Ovary (tissue), 9 donors: ENCODE data around the gene ARFIP1. TPM values are rescaled to one million over a fixed set of nuclear protein-coding genes. Genes with fewer than 3 reads are reported as not detected.

Experiments used
- DNase-seq, 5 donors: peaks; one replicate each; pipeline ENCODE4 v3.0.0-alpha.2; 2019 to 2020
- H3K27ac ChIP-seq, 2 donors: fragments of 200-600 bp; one replicate each; pipeline versions ENCODE4 v1.5.1 to v1.8.0; 2019 to 2022
- H3K27me3 ChIP-seq: fragments of 200-600 bp; one replicate; pipeline ENCODE4 v1.8.0; 2022
- H3K36me3 ChIP-seq: fragments of 200-600 bp; sonication (generic); one replicate; pipeline ENCODE4 v1.5.1; 2019
- H3K4me1 ChIP-seq: one replicate; pipeline ENCODE4 v1.8.1; 2013; ENCODE audit warnings: mild to moderate bottlenecking, moderate library complexity; ENCODE audit not compliant: insufficient read depth
- H3K4me3 ChIP-seq: fragments of 200-600 bp; sonication (generic); one replicate; pipeline ENCODE4 v1.5.1; 2017
- H3K9me3 ChIP-seq, 2 donors: fragments of 200-600 bp in 1 of 2; sonication (generic) in 1 of 2; one replicate each; pipeline versions ENCODE4 v1.5.1 to v1.8.1; 2013 to 2019; ENCODE audit warnings: mild to moderate bottlenecking in 1 of 2, moderate library complexity in 1 of 2
- CTCF ChIP-seq, 3 donors: fragments of 450-650 bp in 2 of 3; fragments of 200-600 bp in 1 of 3; IDR thresholded peaks; one replicate each; pipeline versions ENCODE4 v1.5.1 to v1.8.0; 2016 to 2022; ENCODE audit warnings: antibody characterized with exemption in 3 of 3, mild to moderate bottlenecking in 1 of 3
- EP300 ChIP-seq: sonication (generic); formaldehyde crosslinking; IDR thresholded peaks from one replicate; pipeline ENCODE4 v1.6.1; 2017; ENCODE audit warnings: antibody characterized with exemption
- POLR2A ChIP-seq: fragments of 450-650 bp; IDR thresholded peaks from one replicate; pipeline ENCODE4 v1.6.1; 2017; ENCODE audit warnings: antibody characterized with exemption, mild to moderate bottlenecking, moderate library complexity
- WGBS, 3 donors: extraction: QIAGEN DNeasy Blood & Tissue Kit in 1 of 3; methylation state at CpG; one replicate each; pipeline versions ENCODE4 v1.1.5 to v1.1.7; 2013 to 2017; 5-methylcytosine and 5-hydroxymethylcytosine counted together
- intact Hi-C, 4 donors: fragments of 100-400 bp; cut with DNase I; formaldehyde crosslinking; loops; one replicate each; pipeline versions ENCODE4 v1.11.0 to v1.15.1; 2022 to 2023
- polyA plus RNA-seq, 2 donors: library from polyadenylated mRNA; stranded (reverse); fragments of 200-250 nt in 1 of 2; fragments of 350-450 nt in 1 of 2; fragmentation: Illumina TruSeq in 1 of 2; extraction: RNeasy Lipid Tissue Mini Kit (QIAGEN cat#74804) in 1 of 2; gene quantifications; one replicate each; pipeline ENCODE4 v1.2.3, GENCODE V29; 2013 to 2014
- total RNA-seq, 7 donors: library from RNA; depleted of rRNA in 2 of 7; stranded (reverse); fragments of >200 nt in 2 of 7; fragmentation: NEBNext Ultra II Directional in 3 of 7; extraction: Animal tissue kit (Norgen Biotek cat#: 25700) in 3 of 7; gene quantifications; one replicate each; pipeline versions ENCODE4 v1.1.0 to v1.2.4, GENCODE V29; 2016 to 2023
- donor health status: DM: no; HTN: no; CAD: no; lungs with moderate emphysema.
- donor health status: DM: no; HTN: no; CAD: no.
- donor health status: Bipolar disorder and iron deficiency.
- donor health status: DM: yes; HTN: yes; CAD: no.
- donor health status: DM: no; HTN: no; CAD: no.
- donor health status: DM: yes; HTN: yes; CAD: no.

The ARFIP1 gene
- total and polyA plus RNA-seq, 9 donors: 15.6 to 47.4 (median 29.8) TPM

GRCh38 chr4:152795891-152796290 is 16.1 kb downstream of the ARFIP1 start:
- Histone ChIP-seq H3K4me3 (no peak overlapping the region), H3K4me1 (no peaks in the 10 kb centered on the region), H3K9me3 (no peaks in the 10 kb centered on the region), H3K27me3 (no peaks in the 10 kb centered on the region), H3K36me3 (no peaks in the 10 kb centered on the region), H3K27ac (no peak overlapping the region)
- 97 to 100% (median 98%) methylated on average over 3 of the region's 3 CpGs for WGBS, 3 donors
- no peak for DNase-seq
- TF ChIP-seq EP300 (no peak), POLR2A (no peak), CTCF (IDR thresholded peaks at IDR 0.05) (no peak)
- intact Hi-C loops: no loop called here

DNA sequence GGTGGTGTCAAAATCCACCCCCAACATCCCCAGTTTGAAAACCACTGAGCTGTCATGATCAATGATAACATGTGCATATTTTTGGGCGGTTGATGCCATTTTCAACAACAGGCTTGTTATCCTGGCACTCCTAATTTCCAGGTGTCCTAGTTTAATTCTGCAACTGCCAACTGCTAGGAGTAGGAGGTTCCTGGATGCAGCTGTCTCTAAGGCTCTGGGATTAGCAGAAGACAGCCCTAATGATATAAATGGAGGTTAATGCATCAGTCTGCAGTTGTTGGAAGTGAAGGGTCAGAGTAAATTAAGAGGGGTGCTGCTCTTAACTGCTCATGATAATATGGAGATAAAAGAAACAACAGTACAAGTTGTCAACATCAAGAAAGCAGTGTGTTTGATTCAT is 23.8 kb downstream of the ARFIP1 start:
- H3K9me3 ChIP-seq: no peaks in the 10 kb centered on the region
- H3K36me3 ChIP-seq: no peaks in the 10 kb centered on the region
- DNase-seq: no peak
- WGBS, 3 donors: 80 to 85% (median 81%) methylated on average over 1 of the region's 1 CpG
- H3K4me3 ChIP-seq: no peak overlapping the region
- H3K27me3 ChIP-seq: no peaks in the 10 kb centered on the region
- peaks cover 5% of the 10 kb centered on the region for H3K4me1 ChIP-seq
- no peak for TF ChIP-seq POLR2A
- TF ChIP-seq CTCF (IDR thresholded peaks at IDR 0.05): no peak
- TF ChIP-seq EP300: no peak
- no peak overlapping the region for H3K27ac ChIP-seq
- intact Hi-C loops: no loop called here

DNA sequence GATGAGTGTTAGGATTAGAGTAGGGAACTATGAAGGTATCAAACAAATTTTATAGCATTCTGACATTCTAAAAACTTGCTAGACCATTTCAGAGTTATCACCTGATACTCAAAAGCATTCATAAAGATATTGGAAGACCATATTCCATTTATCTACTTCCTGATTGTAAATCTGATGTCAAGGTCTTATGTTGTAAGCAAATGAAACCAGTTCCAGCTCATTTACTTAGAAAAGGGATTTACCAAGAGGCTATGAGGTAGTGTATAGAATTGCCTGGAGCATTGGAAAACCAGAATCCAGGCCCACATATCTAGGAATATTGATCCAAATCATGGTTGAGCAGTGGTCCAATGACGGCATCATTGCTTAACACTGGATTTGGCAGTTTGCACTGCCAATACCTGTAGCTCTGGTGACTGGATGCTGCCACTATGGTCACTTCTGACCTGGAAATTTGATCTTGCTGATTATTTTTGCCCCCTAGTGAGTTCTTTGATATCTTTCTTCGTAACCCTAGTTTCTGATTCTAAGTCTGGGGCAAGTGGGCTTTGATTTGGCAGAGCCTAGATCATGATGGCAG is 25.4 kb downstream of the ARFIP1 start:
- H3K27me3 ChIP-seq: no peaks in the 10 kb centered on the region

GRCh38 chr4:152805818-152806217 is 26.1 kb downstream of the ARFIP1 start:
- no peak for TF ChIP-seq EP300
- H3K9me3 ChIP-seq: no peaks in the 10 kb centered on the region
- H3K4me3 ChIP-seq: no peak overlapping the region
- 85 to 90% (median 88%) methylated on average over 2 of the region's 2 CpGs for WGBS, 3 donors
- H3K4me1 ChIP-seq: peaks cover 5% of the 10 kb centered on the region
- H3K36me3 ChIP-seq: no peaks in the 10 kb centered on the region
- H3K27ac ChIP-seq: no peak overlapping the region
- no peak for DNase-seq
- no peaks in the 10 kb centered on the region for H3K27me3 ChIP-seq
- intact Hi-C loops: no loop called here

More for the DNA sequence above, 25.4 kb downstream of the ARFIP1 start:
- WGBS, 3 donors: 97 to 100% (median 98%) methylated on average over 2 of the region's 2 CpGs
- no peak overlapping the region for H3K4me3 ChIP-seq
- H3K9me3 ChIP-seq: no peaks in the 10 kb centered on the region
- intact Hi-C loops: no loop called here
- no peak for TF ChIP-seq POLR2A
- no peak for TF ChIP-seq EP300
- no peak for TF ChIP-seq CTCF (IDR thresholded peaks at IDR 0.05)
- no peak for DNase-seq
- H3K4me1 ChIP-seq: peaks cover 5% of the 10 kb centered on the region
- H3K36me3 ChIP-seq: no peaks in the 10 kb centered on the region
- no peak overlapping the region for H3K27ac ChIP-seq

GRCh38 chr4:152806501-152807125 is 26.9 kb downstream of the ARFIP1 start:
- intact Hi-C loops: no loop called here

More at GRCh38 chr4:152806501-152807125, 26.9 kb downstream of the ARFIP1 start:
- no peak for TF ChIP-seq CTCF (IDR thresholded peaks at IDR 0.05)
- no peak for TF ChIP-seq EP300
- no peak for TF ChIP-seq POLR2A
- H3K27ac ChIP-seq: no peak overlapping the region
- no peaks in the 10 kb centered on the region for H3K36me3 ChIP-seq
- no peak overlapping the region for H3K4me3 ChIP-seq
- DNase-seq: no peak
- no peaks in the 10 kb centered on the region for H3K27me3 ChIP-seq
- H3K4me1 ChIP-seq: peaks cover 5% of the 10 kb centered on the region
- H3K9me3 ChIP-seq: no peaks in the 10 kb centered on the region
- 89 to 94% (median 89%) methylated on average over 3 of the region's 3 CpGs for WGBS, 3 donors
